PC-9 (cell line): ENCODE measurements around the gene HPDL. TPM values are rescaled to one million over a fixed set of nuclear protein-coding genes. Genes with fewer than 3 reads are reported as not detected.

ENCODE experiments used
- BruUV-seq: library from RNA; stranded (reverse); fragments of 400-500 nt; replicated peaks from 2 replicates; lab custom pipeline; 2021; lab: Mats Ljungman, UMichigan
- CTCF ChIA-PET: fragments of 300-600 bp; sonication (Branson Sonifier 250); formaldehyde crosslinking; loops from one replicate; lab custom pipeline; 2022; ENCODE audit warnings: antibody characterized with exemption; lab: Charles Lee
- POLR2A ChIA-PET: fragments of 300-600 bp; sonication (Branson Sonifier 250); formaldehyde crosslinking; loops from one replicate; lab custom pipeline; 2022; ENCODE audit warnings: antibody characterized with exemption; ENCODE audit not compliant: unreplicated experiment; lab: Charles Lee
- DNase-seq, 2 experiments: peaks; one replicate each; pipeline versions ENCODE4 v3.0.0 to v3.0.0-alpha.2; 2015 to 2022; ENCODE audit warnings: mixed read lengths in 1 of 2
- H2AFZ ChIP-seq: fragments of 200-600 bp; sonication (generic); 2 replicates; pipeline ENCODE4 v1.8.1; 2017; ENCODE audit warnings: antibody characterized with exemption
- H3F3A ChIP-seq: fragments of 200-600 bp; sonication (generic); 2 replicates; pipeline ENCODE4 v1.8.1; 2017; ENCODE audit warnings: antibody characterized with exemption, mild to moderate bottlenecking, low read depth; ENCODE audit not compliant: insufficient read depth
- H3K27ac ChIP-seq: fragments of 200-600 bp; sonication (generic); 2 replicates; pipeline ENCODE4 v1.6.1; 2016; ENCODE audit warnings: mixed run types
- H3K27me3 ChIP-seq: fragments of 200-600 bp; sonication (generic); 2 replicates; pipeline ENCODE4 v1.6.1; 2016; ENCODE audit warnings: low read depth, mixed run types; ENCODE audit not compliant: insufficient read depth
- H3K36me3 ChIP-seq: fragments of 200-600 bp; sonication (generic); 2 replicates; pipeline ENCODE4 v1.6.1; 2016; ENCODE audit warnings: low read depth, mixed run types
- H3K4me1 ChIP-seq: fragments of 200-600 bp; sonication (generic); replicated peaks from 2 replicates; pipeline ENCODE4 v1.6.1; 2016; ENCODE audit warnings: mixed run types; ENCODE audit not compliant: insufficient read depth
- H3K4me2 ChIP-seq: fragments of 200-600 bp; sonication (generic); 2 replicates; pipeline ENCODE4 v1.6.1; 2017; ENCODE audit warnings: mixed run types
- H3K4me3 ChIP-seq: fragments of 200-600 bp; sonication (generic); 2 replicates; pipeline ENCODE4 v1.6.1; 2016; ENCODE audit warnings: mixed run types
- H3K79me2 ChIP-seq: fragments of 200-600 bp; sonication (generic); 2 replicates; pipeline ENCODE4 v1.6.1; 2017; ENCODE audit warnings: low read depth, mixed run types
- H3K9me2 ChIP-seq: fragments of 200-600 bp; sonication (generic); 2 replicates; pipeline ENCODE4 v1.8.1; 2017; ENCODE audit warnings: mild to moderate bottlenecking; ENCODE audit not compliant: insufficient read depth
- H3K9me3 ChIP-seq: fragments of 200-600 bp; sonication (generic); 2 replicates; pipeline ENCODE4 v1.8.1; 2016; ENCODE audit warnings: low read depth; ENCODE audit not compliant: insufficient read depth
- H4K20me1 ChIP-seq: fragments of 200-600 bp; sonication (generic); 2 replicates; pipeline ENCODE4 v1.8.1; 2017; ENCODE audit not compliant: insufficient read depth
- CTCF ChIP-seq: fragments of 200-600 bp; sonication (generic); conservative IDR thresholded peaks from 2 replicates; pipeline ENCODE4 v1.6.1; 2017; ENCODE audit warnings: mixed run types, antibody characterized with exemption, mild to moderate bottlenecking, moderate library complexity
- EZH2 ChIP-seq: fragments of 200-600 bp; sonication (generic); IDR thresholded peaks from 2 replicates; pipeline ENCODE4 v1.8.0; 2017; ENCODE audit warnings: antibody characterized with exemption, low read depth
- intact Hi-C: fragments of 100-400 bp; cut with micrococcal nuclease; formaldehyde crosslinking; loops from one replicate; pipeline ENCODE4 v1.10.0; 2022; ENCODE audit not compliant: unreplicated experiment
- total RNA-seq: library from RNA; stranded (reverse); gene quantifications from 2 replicates; pipeline ENCODE4 v1.2.3, GENCODE V29; 2021

HPDL gene
- total RNA-seq, 1 experiment from 2014 or later = 10.4 TPM

DNA sequence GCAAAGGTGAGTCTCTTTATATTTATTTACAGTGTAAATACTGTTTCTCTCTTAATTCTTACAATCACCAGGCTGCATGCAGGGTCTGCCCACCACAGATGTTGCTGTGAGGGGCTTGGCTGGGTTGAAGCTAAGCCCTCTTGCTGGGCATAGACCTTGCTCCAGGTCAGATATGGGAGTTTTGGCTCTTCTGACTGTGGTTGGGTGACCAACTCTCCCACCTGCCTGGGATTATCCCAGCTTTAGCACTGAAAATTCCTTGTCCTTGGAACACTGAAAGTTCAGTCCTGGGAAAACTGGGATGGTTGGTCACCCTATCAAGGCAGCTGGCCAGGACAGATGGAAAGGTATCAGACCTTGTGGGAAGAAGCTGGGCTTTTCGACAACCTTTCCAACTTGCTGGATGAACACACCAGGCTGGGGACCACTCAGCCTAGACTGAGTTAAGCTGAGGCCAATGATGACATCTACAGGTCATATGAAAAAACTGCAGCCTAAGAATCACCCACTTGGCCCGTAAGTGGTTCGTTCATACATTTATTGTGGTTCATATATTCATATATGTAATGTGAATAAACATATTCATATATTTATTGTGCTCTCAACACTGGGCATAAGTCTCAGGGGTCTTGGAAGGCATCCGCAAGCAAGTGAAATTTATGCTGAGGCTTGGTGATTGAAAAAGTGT is 26.6 kb upstream of the HPDL start:
- H3K79me2 ChIP-seq = no peaks in the 10 kb centered on the region
- DNase-seq = peak; percentile 42 to 67
- H2AFZ ChIP-seq = no peak overlapping the region
- H3K27ac ChIP-seq = no peak overlapping the region
- peaks cover 25% of the 10 kb centered on the region for H3F3A ChIP-seq
- peak; percentile 79 for TF ChIP-seq CTCF
- TF ChIP-seq EZH2 = no peak
- no peak overlapping the region for H3K4me3 ChIP-seq
- intact Hi-C loops = loop anchor here (1.0 to 5.0 kb wide), 5 partner anchors 112 to 507 kb away; no protein-coding TSS in a partner anchor
- CTCF ChIA-PET = interaction anchor here (0.5 to 2.3 kb wide), 7 partner anchors 83 to 687 kb away, joined by 3 to 10 read pairs (median 3); partner anchors contain the start of genes HECTD3 and UROD
- BruUV-seq = no TSS peak
- peaks cover 10% of the 10 kb centered on the region for H3K4me1 ChIP-seq
- H3K9me3 ChIP-seq = no peaks in the 10 kb centered on the region
- POLR2A ChIA-PET = no interaction called here
- no peaks in the 10 kb centered on the region for H4K20me1 ChIP-seq
- H3K27me3 ChIP-seq = no peaks in the 10 kb centered on the region
- H3K9me2 ChIP-seq = no peaks in the 10 kb centered on the region
- no peaks in the 10 kb centered on the region for H3K36me3 ChIP-seq
- no peak overlapping the region for H3K4me2 ChIP-seq

DNA sequence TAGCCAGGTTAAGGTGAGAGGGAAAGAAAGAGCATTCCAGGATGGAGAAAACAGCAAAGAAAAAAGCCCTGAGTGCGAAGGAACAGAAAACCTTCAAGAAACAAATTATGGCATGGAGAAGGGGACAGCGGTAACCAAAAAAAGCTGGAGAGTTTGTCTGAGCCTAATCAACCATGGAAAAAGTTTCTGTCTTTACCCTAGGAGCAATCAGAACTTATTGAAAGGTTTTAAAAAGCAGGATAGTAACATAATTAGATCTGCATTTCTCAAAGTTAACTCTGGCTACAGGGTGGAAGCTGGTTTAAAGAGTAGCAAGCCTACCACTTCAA is 26.1 kb upstream of the HPDL start:
- Histone ChIP-seq H3F3A (peaks cover 25% of the 10 kb centered on the region), H3K9me3 (no peaks in the 10 kb centered on the region), H3K4me3 (no peak overlapping the region), H3K9me2 (no peaks in the 10 kb centered on the region), H3K79me2 (no peaks in the 10 kb centered on the region), H3K36me3 (no peaks in the 10 kb centered on the region), H3K27me3 (no peaks in the 10 kb centered on the region), H4K20me1 (no peaks in the 10 kb centered on the region), H3K27ac (no peak overlapping the region), H3K4me1 (peaks cover 10% of the 10 kb centered on the region), H3K4me2 (no peak overlapping the region), H2AFZ (no peak overlapping the region)
- DNase-seq = no peak
- intact Hi-C loops = loop anchor here (1.0 to 5.0 kb wide), 5 partner anchors 112 to 508 kb away; no protein-coding TSS in a partner anchor
- CTCF ChIA-PET = interaction anchor here (0.6 to 2.3 kb wide), 6 partner anchors 123 to 507 kb away, joined by 3 to 10 read pairs (median 4); partner anchors contain the start of genes HECTD3 and UROD
- TF ChIP-seq CTCF (no peak), EZH2 (no peak)
- BruUV-seq = no TSS peak
- POLR2A ChIA-PET = no interaction called here

- Histone ChIP-seq H3K4me2 (peak overlapping the region; percentile 63), H3K27me3 (no peaks in the 10 kb centered on the region), H3K79me2 (no peaks in the 10 kb centered on the region), H3K9me2 (no peaks in the 10 kb centered on the region), H3K4me1 (peaks cover 10% of the 10 kb centered on the region), H4K20me1 (no peaks in the 10 kb centered on the region), H3K27ac (peak overlapping the region; percentile 59), H2AFZ (peak overlapping the region; percentile 75; the same call in 1 of the 2 replicates), H3F3A (peaks cover 25% of the 10 kb centered on the region), H3K9me3 (no peaks in the 10 kb centered on the region), H3K4me3 (peak overlapping the region; percentile 52; the same call in 1 of the 2 replicates), H3K36me3 (no peaks in the 10 kb centered on the region)
- DNase-seq = no peak
- TF ChIP-seq CTCF = no peak
- no peak for TF ChIP-seq EZH2
- intact Hi-C loops = loop anchor here (1.0 to 5.0 kb wide), 4 partner anchors 110 to 564 kb away; partner anchors contain the start of genes KIF2C, NASP and TESK2
- ChIA-PET CTCF (interaction anchor here (0.6 to 2.7 kb wide), 12 partner anchors 21 to 1314 kb away, joined by 3 to 53 read pairs (median 9); partner anchors contain the start of genes PLK3 and UROD), POLR2A (interaction anchor here (0.6 to 1.3 kb wide), 6 partner anchors 37 to 630 kb away, joined by 5 to 42 read pairs (median 10); partner anchors contain the start of genes MUTYH, PRDX1 and TOE1)
- no TSS peak for BruUV-seq
Observed at GRCh38 chr1:45302505-45303150, 24.1 kb upstream of the HPDL start.
